ENCODE results near the gene SLC25A40.
"Not testable (repeated sequence)": the region's sequence is repeated elsewhere in the genome, so short reads cannot be mapped to it uniquely, and the experiment has no call there.

SLC25A40 gene

DNA sequence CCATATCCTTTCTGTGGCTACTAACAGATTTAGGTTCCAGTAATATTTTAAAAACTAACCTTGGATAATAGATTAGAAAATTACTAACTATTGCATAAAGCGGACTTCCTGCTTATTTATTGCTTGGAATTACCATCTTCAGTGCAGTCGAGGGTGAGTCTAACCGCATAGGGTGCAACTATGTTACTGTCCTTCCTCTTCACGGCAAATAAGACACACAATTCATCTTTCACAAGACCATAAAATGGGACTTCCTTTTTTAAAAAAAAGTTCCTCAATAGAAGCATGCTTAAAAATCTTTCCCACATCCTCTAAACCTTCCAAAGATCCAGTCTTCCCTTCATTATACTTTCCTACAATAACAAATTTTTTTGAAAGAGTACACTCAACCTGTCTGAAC is 2.1 kb downstream of the SLC25A40 start:
- H3K27ac ChIP-seq = no peak overlapping the region
- H3K36me3 ChIP-seq (ENCODE audit: insufficient read depth) = no peaks in the 10 kb centered on the region; the same call in 1 of the 2 replicates
- peak overlapping the region; percentile 73 for H3K4me2 ChIP-seq
- no peaks in the 10 kb centered on the region for H3K27me3 ChIP-seq (ENCODE audit: insufficient read depth, low read depth)
- TF ChIP-seq, protein P1, sequence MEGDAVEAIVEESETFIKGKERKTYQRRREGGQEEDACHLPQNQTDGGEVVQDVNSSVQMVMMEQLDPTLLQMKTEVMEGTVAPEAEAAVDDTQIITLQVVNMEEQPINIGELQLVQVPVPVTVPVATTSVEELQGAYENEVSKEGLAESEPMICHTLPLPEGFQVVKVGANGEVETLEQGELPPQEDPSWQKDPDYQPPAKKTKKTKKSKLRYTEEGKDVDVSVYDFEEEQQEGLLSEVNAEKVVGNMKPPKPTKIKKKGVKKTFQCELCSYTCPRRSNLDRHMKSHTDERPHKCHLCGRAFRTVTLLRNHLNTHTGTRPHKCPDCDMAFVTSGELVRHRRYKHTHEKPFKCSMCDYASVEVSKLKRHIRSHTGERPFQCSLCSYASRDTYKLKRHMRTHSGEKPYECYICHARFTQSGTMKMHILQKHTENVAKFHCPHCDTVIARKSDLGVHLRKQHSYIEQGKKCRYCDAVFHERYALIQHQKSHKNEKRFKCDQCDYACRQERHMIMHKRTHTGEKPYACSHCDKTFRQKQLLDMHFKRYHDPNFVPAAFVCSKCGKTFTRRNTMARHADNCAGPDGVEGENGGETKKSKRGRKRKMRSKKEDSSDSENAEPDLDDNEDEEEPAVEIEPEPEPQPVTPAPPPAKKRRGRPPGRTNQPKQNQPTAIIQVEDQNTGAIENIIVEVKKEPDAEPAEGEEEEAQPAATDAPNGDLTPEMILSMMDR (conservative IDR thresholded peaks at IDR 0.05; ENCODE audit: low read depth, low read length) = no peak
- no peak overlapping the region for H2AFZ ChIP-seq (ENCODE audit: low read depth)
- peaks cover 23% of the 10 kb centered on the region for H3K4me1 ChIP-seq (ENCODE audit: low read depth, poor library complexity, severe bottlenecking)
- no peaks in the 10 kb centered on the region for H4K20me1 ChIP-seq (ENCODE audit: insufficient read depth)
- H3K9ac ChIP-seq = no peak overlapping the region
- peaks cover 86% of the 10 kb centered on the region for H3K79me2 ChIP-seq (ENCODE audit: insufficient read depth, low read depth)
- H3K4me3 ChIP-seq (IDR thresholded peaks at IDR 0.05; ENCODE audit: insufficient read depth, low read depth, low read length) = no peak overlapping the region

DNA sequence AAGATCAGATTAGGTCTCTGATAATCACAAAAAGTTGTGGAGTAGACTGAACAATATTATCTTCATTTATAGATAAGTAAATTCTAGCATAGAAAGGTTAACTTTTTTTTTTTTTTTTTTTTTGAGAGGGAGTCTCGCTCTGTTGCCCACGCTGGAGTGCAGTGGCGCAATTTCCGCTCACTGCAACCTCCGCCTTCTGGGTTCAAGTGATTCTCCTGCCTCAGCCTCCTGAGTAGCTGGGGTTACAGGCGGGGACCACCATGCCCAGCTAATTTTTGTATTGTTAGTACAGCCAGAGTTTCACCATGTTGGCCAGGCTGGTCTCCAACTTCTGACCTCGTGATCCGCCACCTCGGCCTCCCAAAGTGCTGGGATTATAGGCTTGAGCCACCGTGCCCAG is 2.8 kb downstream of the SLC25A40 start:
- H3K9ac ChIP-seq; H4K20me1 ChIP-seq (ENCODE audit: insufficient read depth); H2AFZ ChIP-seq (ENCODE audit: low read depth); H3K4me2 ChIP-seq; H3K27me3 ChIP-seq (ENCODE audit: insufficient read depth, low read depth); H3K27ac ChIP-seq; H3K36me3 ChIP-seq (ENCODE audit: insufficient read depth); H3K4me3 ChIP-seq (IDR thresholded peaks at IDR 0.05; ENCODE audit: insufficient read depth, low read depth, low read length): not testable (repeated sequence)
- H3K4me1 ChIP-seq (ENCODE audit: low read depth, poor library complexity, severe bottlenecking) = peaks cover 15% of the 10 kb centered on the region
- peaks cover 82% of the 10 kb centered on the region for H3K79me2 ChIP-seq (ENCODE audit: insufficient read depth, low read depth)

DNA sequence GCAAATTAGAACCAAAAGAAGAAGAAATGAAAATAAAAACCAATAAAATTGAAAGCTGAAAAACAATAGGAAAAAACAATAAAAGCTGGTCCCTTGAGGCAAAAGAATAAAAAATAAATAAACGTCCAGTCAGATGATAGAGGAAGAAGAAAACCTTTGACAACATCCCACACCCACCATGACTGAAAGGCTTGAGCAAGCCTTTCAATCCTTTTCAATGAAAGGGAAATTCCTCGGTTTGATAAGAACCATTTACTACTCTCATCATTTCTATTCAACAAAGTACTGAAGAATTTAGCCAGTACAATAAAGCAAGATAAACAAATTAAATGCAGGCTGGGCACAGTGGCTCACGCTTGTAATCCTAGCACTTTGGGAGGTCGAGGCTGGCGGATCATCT is 3.8 kb downstream of the SLC25A40 start:
- Histone ChIP-seq H3K4me1 (ENCODE audit: low read depth, poor library complexity, severe bottlenecking) (peaks cover 12% of the 10 kb centered on the region), H3K79me2 (ENCODE audit: insufficient read depth, low read depth) (peaks cover 72% of the 10 kb centered on the region), H3K9ac (no peak overlapping the region), H3K4me2 (no peak overlapping the region), H3K27me3 (ENCODE audit: insufficient read depth, low read depth) (no peaks in the 10 kb centered on the region), H3K4me3 (IDR thresholded peaks at IDR 0.05; ENCODE audit: insufficient read depth, low read depth, low read length) (no peak overlapping the region), H4K20me1 (ENCODE audit: insufficient read depth) (no peaks in the 10 kb centered on the region), H3K27ac (no peak overlapping the region), H2AFZ (ENCODE audit: low read depth) (no peak overlapping the region), H3K36me3 (ENCODE audit: insufficient read depth) (no peaks in the 10 kb centered on the region)
- TF ChIP-seq, protein P1 (conservative IDR thresholded peaks at IDR 0.05; ENCODE audit: low read depth, low read length) = no peak

DNA sequence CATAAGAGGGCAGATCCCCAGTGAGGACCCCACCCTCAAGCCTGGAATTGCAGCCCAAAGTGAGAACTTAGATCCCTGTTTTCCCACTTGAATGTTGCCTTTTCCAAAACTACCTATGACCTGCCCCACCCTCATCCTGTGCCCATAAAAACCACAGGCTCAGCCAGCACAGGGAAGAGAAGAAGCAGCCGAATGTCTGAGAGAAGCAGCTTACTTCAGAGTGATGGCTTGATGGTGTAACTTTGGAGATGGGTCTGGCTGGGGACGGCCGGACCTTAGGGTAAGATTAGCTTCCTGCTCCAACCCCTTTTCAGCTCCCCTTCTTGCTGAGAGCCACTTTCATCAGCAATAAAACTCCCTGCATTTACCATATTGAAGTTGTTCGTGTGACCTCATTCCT is 5.7 kb downstream of the SLC25A40 start:
- no peak overlapping the region for H3K27ac ChIP-seq
- H2AFZ ChIP-seq (ENCODE audit: low read depth) = no peak overlapping the region
- H3K4me1 ChIP-seq (ENCODE audit: low read depth, poor library complexity, severe bottlenecking) = peaks cover 12% of the 10 kb centered on the region
- TF ChIP-seq, protein P1 (conservative IDR thresholded peaks at IDR 0.05; ENCODE audit: low read depth, low read length) = no peak
- H3K4me2 ChIP-seq = no peak overlapping the region
- no peaks in the 10 kb centered on the region for H4K20me1 ChIP-seq (ENCODE audit: insufficient read depth)
- no peak overlapping the region for H3K9ac ChIP-seq
- H3K79me2 ChIP-seq (ENCODE audit: insufficient read depth, low read depth) = peaks cover 64% of the 10 kb centered on the region
- H3K27me3 ChIP-seq (ENCODE audit: insufficient read depth, low read depth) = no peaks in the 10 kb centered on the region
- peaks cover 6% of the 10 kb centered on the region; the same call in 1 of the 2 replicates for H3K36me3 ChIP-seq (ENCODE audit: insufficient read depth)
- no peak overlapping the region for H3K4me3 ChIP-seq (IDR thresholded peaks at IDR 0.05; ENCODE audit: insufficient read depth, low read depth, low read length)

DNA sequence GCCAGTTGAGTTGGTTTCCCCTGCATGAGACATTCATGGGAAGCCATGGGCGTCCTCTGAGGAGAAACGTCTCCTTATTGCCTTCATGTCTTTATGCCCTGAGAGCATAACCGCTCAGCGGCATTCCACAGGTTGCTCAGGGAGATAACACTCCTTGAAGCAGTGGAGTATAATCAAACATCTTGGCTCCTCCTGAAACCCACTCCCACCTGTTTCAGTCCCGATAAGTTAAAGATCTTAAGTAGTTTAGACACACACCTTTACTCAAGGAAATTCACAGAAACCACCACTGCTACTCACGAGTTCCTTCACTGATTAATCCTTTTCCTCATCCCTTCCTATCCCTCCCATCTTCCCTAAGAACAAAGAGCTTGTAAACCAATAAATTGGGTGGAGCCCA is 9.6 kb downstream of the SLC25A40 start:
- H3K4me2 ChIP-seq; H3K4me3 ChIP-seq (IDR thresholded peaks at IDR 0.05; ENCODE audit: insufficient read depth, low read depth, low read length); H2AFZ ChIP-seq (ENCODE audit: low read depth); H3K27me3 ChIP-seq (ENCODE audit: insufficient read depth, low read depth); H3K36me3 ChIP-seq (ENCODE audit: insufficient read depth); H3K4me1 ChIP-seq (ENCODE audit: low read depth, poor library complexity, severe bottlenecking); H3K27ac ChIP-seq; H3K9ac ChIP-seq; H4K20me1 ChIP-seq (ENCODE audit: insufficient read depth): not testable (repeated sequence)
- H3K79me2 ChIP-seq (ENCODE audit: insufficient read depth, low read depth) = peaks cover 24% of the 10 kb centered on the region; the same call in 1 of the 2 replicates
